ENCODE results near the gene EIF2AK3. TPM values are rescaled to one million over a fixed set of nuclear protein-coding genes. Genes with fewer than 3 reads are reported as not detected.

Gene EIF2AK3
- total and polyA plus RNA-seq, 2 of the 4 experiments (the other 2 are of a cell fraction), result 7.9 to 22.8 TPM

GRCh38 chr2:88585969-88586368 lies 41.3 kb downstream of the EIF2AK3 start:
- Histone ChIP-seq H2BK20ac (ENCODE audit: low read depth, low read length) (no peak overlapping the region), H3K18ac (ENCODE audit: low read depth, low read length) (no peak overlapping the region), H3K14ac (replicated peaks; ENCODE audit: low read depth, low read length) (no peak overlapping the region), H3K4me2 (ENCODE audit: low read depth, low read length) (no peak overlapping the region), H3K4ac (ENCODE audit: low read depth, low read length) (no peak overlapping the region), H2AK5ac (ENCODE audit: low read depth, low read length) (no peak overlapping the region), H3K9ac (ENCODE audit: low read depth, low read length) (no peak overlapping the region), H3K9me3 (ENCODE audit: control insufficient read depth, insufficient read depth, low read length) (no peaks in the 10 kb centered on the region), H4K91ac (ENCODE audit: insufficient read depth, low read depth, low read length) (no peak overlapping the region), H3K4me3 (ENCODE audit: insufficient read depth, low read depth, low read length) (no peak overlapping the region), H3K9me1 (ENCODE audit: insufficient read depth, low read length) (no peaks in the 10 kb centered on the region), H2AK9ac (replicated peaks; ENCODE audit: low read depth, low read length, poor library complexity) (no peak overlapping the region), H4K8ac (ENCODE audit: low read depth in 2 of 2, low read length in 2 of 2) (no peak overlapping the region), H3K36me3 (ENCODE audit: control insufficient read depth, insufficient read depth, low read length) (peaks cover 32% of the 10 kb centered on the region), H3K56ac (ENCODE audit: extremely low read depth, insufficient read depth, low read length) (no peak overlapping the region), H2AFZ (replicated peaks; ENCODE audit: low read length, poor library complexity) (no peak overlapping the region), H2BK120ac (ENCODE audit: low read depth, low read length) (no peak overlapping the region), H4K20me1 (ENCODE audit: insufficient read depth, low read length) (no peaks in the 10 kb centered on the region), H3K4me1 (ENCODE audit: control insufficient read depth, insufficient read depth, low read length) (no peaks in the 10 kb centered on the region), H3K27ac (ENCODE audit: insufficient read depth, low read length) (no peak overlapping the region), H2BK5ac (ENCODE audit: low read depth, low read length, poor library complexity, severe bottlenecking) (no peak overlapping the region), H2BK15ac (ENCODE audit: low read depth, low read length) (no peak overlapping the region), H3K23ac (ENCODE audit: low read depth, low read length) (no peak overlapping the region), H3K79me1 (ENCODE audit: low read depth in 1 of 2, low read length in 2 of 2) (peaks cover 4 to 15% of the 10 kb centered on the region in 2 experiments; a peak in 2 of 4 replicates), H4K5ac (ENCODE audit: low read depth, low read length) (no peak overlapping the region), H3K27me3 (ENCODE audit: control insufficient read depth, insufficient read depth, low read length) (no peaks in the 10 kb centered on the region)
- CTCF ChIA-PET, result interaction anchor here (0.7 kb wide), 1 partner anchor 73 kb away, joined by 3 read pairs; no protein-coding TSS in a partner anchor
- in situ Hi-C loops (cut with MboI; ENCODE audit: low sequenced_read_pairs), result no loop called here
- POLR2A ChIA-PET (ENCODE audit: unreplicated experiment), result no interaction called here
- intact Hi-C loops (cut with micrococcal nuclease), result no loop called here
- dilution Hi-C loops (cut with HindIII; ENCODE audit: low sequenced_read_pairs, unreplicated experiment), result no loop called here
- TF ChIP-seq CHD1 (IDR thresholded peaks at IDR 0.05; ENCODE audit: low read depth, low read length) (no peak), NFE2L2 (IDR thresholded peaks at IDR 0.05; ENCODE audit: low read depth, low read length) (no peak), SMC3 (IDR thresholded peaks at IDR 0.05; ENCODE audit: low read depth, low read length) (no peak), RFX5 (IDR thresholded peaks at IDR 0.05; ENCODE audit: low read depth, low read length) (no peak), POLR2A (IDR thresholded peaks at IDR 0.05; ENCODE audit: low read depth, low read length) (no peak), CEBPB (IDR thresholded peaks at IDR 0.05; ENCODE audit: low read depth, low read length) (no peak), CTCF (conservative IDR thresholded peaks at IDR 0.05; ENCODE audit: low read depth, low read length) (no peak), FOS (IDR thresholded peaks at IDR 0.05; ENCODE audit: low read depth, low read length) (no peak), RAD21 (IDR thresholded peaks at IDR 0.05; ENCODE audit: low read length) (no peak)
- BruUV-seq (replicated peaks), result no TSS peak
- DNase-seq (no peak), ATAC-seq (ENCODE audit: low read depth) (no peak)
- 100% methylated on average over 2 of the region's 6 CpGs; no CpG with 5 or more reads in 1 of the 2 experiments for WGBS, 2 experiments (ENCODE audit: extremely low coverage in 2 of 2, insufficient read length in 1 of 2)
